GM12878 (cell line): ENCODE data around the gene NDUFS6. TPM values are rescaled to one million over a fixed set of nuclear protein-coding genes. Genes with fewer than 3 reads are reported as not detected.

ENCODE experiments used
- ATAC-seq: fragments of 200-7000 bp; cut with Tn5 transposase; 3 replicates; pipeline ENCODE4 v1.9.1; 2020; ENCODE audit warnings: mild to moderate bottlenecking, moderate library complexity
- BruUV-seq: library from RNA; stranded (reverse); fragments of 400-500 nt; replicated peaks from 2 replicates; lab custom pipeline; 2021; lab: Mats Ljungman, UMichigan
- CTCF ChIA-PET: fragments of 300-600 bp; sonication (Branson Sonifier 250); formaldehyde crosslinking; extraction: SDS; loops from one replicate; lab custom pipeline; 2021; ENCODE audit warnings: inconsistent platforms; lab: Yijun Ruan, JAX
- POLR2A ChIA-PET: fragments of 350-600 bp; formaldehyde crosslinking; extraction: SDS; loops from one replicate; lab custom pipeline; 2021; ENCODE audit warnings: inconsistent platforms; lab: Charles Lee
- RAD21 ChIA-PET: fragments of 300-600 bp; sonication (Branson Sonifier 250); formaldehyde crosslinking; loops from one replicate; lab custom pipeline; 2023; ENCODE audit warnings: antibody characterized with exemption; ENCODE audit not compliant: unreplicated experiment; lab: Charles Lee
- SMC1A ChIA-PET: fragments of 300-600 bp; sonication (Branson Sonifier 250); formaldehyde crosslinking; loops from one replicate; lab custom pipeline; 2023; ENCODE audit not compliant: unreplicated experiment, uncharacterized antibody; lab: Charles Lee
- DNase-seq: peaks from one replicate; pipeline ENCODE4 v3.0.0-alpha.2; 2011; ENCODE audit warnings: low read depth, low spot score
- FAIRE-seq: peaks from 3 replicates; lab custom pipeline; 2011; peaks lifted over from hg19 to GRCh38; lab: Jason Lieb, UNC
- H2AFZ ChIP-seq: 2 replicates; pipeline ENCODE4 v1.6.0; 2011; ENCODE audit warnings: low read depth, low read length, control low read depth; ENCODE audit not compliant: control insufficient read depth
- H3K27ac ChIP-seq: 2 replicates; pipeline ENCODE4 v1.5.1; 2011; ENCODE audit warnings: control low read depth; ENCODE audit not compliant: control insufficient read depth, insufficient read depth
- H3K27me3 ChIP-seq, 2 experiments: replicated peaks in 1 of 2; 2 replicates each; pipeline versions ENCODE4 v1.6.0 to v1.6.1; 2011; ENCODE audit warnings: low read length in 1 of 2; ENCODE audit not compliant: control insufficient read depth in 2 of 2, insufficient read depth in 2 of 2
- H3K36me3 ChIP-seq, 2 experiments: 2 replicates each; pipeline ENCODE4 v1.5.1; 2011; ENCODE audit warnings: low read length in 1 of 2; ENCODE audit not compliant: control insufficient read depth in 2 of 2, insufficient read depth in 2 of 2
- H3K4me1 ChIP-seq: 2 replicates; pipeline ENCODE4 v1.6.1; 2011; ENCODE audit warnings: mild to moderate bottlenecking, low read length, moderate library complexity, mixed read lengths; ENCODE audit not compliant: control insufficient read depth, insufficient read depth
- H3K4me2 ChIP-seq: 2 replicates; pipeline ENCODE4 v1.6.0; 2011; ENCODE audit warnings: control low read depth; ENCODE audit not compliant: control insufficient read depth, insufficient read depth
- H3K4me3 ChIP-seq: fragments of 200-600 bp; sonication (generic); 2 replicates; pipeline ENCODE4 v1.5.1; 2016
- H3K79me2 ChIP-seq: 2 replicates; pipeline ENCODE4 v1.6.0; 2011; ENCODE audit warnings: low read length; ENCODE audit not compliant: control insufficient read depth, insufficient read depth
- H3K9ac ChIP-seq: 2 replicates; pipeline ENCODE4 v1.8.0; 2011; ENCODE audit warnings: low read length, control low read depth, mixed read lengths; ENCODE audit not compliant: control insufficient read depth, insufficient read depth
- H3K9me3 ChIP-seq: replicated peaks from 3 replicates; pipeline ENCODE4 v1.5.1; 2011; ENCODE audit warnings: mild to moderate bottlenecking, low read length; ENCODE audit not compliant: control insufficient read depth, insufficient read depth
- H4K20me1 ChIP-seq: 2 replicates; pipeline ENCODE4 v1.6.0; 2011; ENCODE audit not compliant: control insufficient read depth, insufficient read depth
- BHLHE40 ChIP-seq, 2 experiments: fragments of 450-650 bp in 1 of 2; IDR thresholded peaks; 2 replicates each; pipeline ENCODE4 v1.6.1; 2011 to 2017; ENCODE audit warnings: low read depth in 2 of 2, borderline replicate concordance in 1 of 2, improper control_type of control experiment in 1 of 2, low read length in 1 of 2, mild to moderate bottlenecking in 1 of 2
- CHD1 ChIP-seq: IDR thresholded peaks from 2 replicates; pipeline ENCODE4 v1.6.1; 2012; ENCODE audit warnings: low read depth, low read length, improper control_type of control experiment
- CHD2 ChIP-seq: IDR thresholded peaks from 2 replicates; pipeline ENCODE4 v1.6.1; 2011; ENCODE audit warnings: low read depth, low read length, improper control_type of control experiment, borderline replicate concordance
- EZH2 ChIP-seq: IDR thresholded peaks from 2 replicates; pipeline ENCODE4 v1.6.1; 2012; ENCODE audit warnings: low read depth, mild to moderate bottlenecking, control low read depth, inconsistent platforms, low read length, borderline replicate concordance; ENCODE audit not compliant: control insufficient read depth
- FOXK2 ChIP-seq: fragments of 450-650 bp; IDR thresholded peaks from 2 replicates; pipeline ENCODE4 v1.6.1; 2017; ENCODE audit warnings: mild to moderate bottlenecking, moderate library complexity
- MYB ChIP-seq: fragments of 150-350 bp; IDR thresholded peaks from 2 replicates; pipeline ENCODE4 v1.6.1; 2014; ENCODE audit warnings: mild to moderate bottlenecking, low read depth, low read length, borderline replicate concordance
- NBN ChIP-seq: fragments of 450-650 bp; IDR thresholded peaks from 2 replicates; pipeline ENCODE4 v1.6.1; 2016
- NR2C1 ChIP-seq: fragments of 450-650 bp; IDR thresholded peaks from 2 replicates; pipeline ENCODE4 v1.6.1; 2017; ENCODE audit warnings: antibody characterized with exemption, mild to moderate bottlenecking, moderate library complexity
- PML ChIP-seq: IDR thresholded peaks from 2 replicates; pipeline ENCODE4 v1.6.1; 2012; ENCODE audit warnings: low read length, inconsistent platforms
- PRDM15 ChIP-seq: fragments of 450-650 bp; formaldehyde crosslinking; IDR thresholded peaks from 2 replicates; pipeline ENCODE4 v1.4.0; 2020; ENCODE audit warnings: mild to moderate bottlenecking, moderate library complexity
- TAF1 ChIP-seq: IDR thresholded peaks from 2 replicates; pipeline ENCODE4 v1.6.1; 2011; ENCODE audit warnings: mild to moderate bottlenecking, low read depth, low read length, borderline replicate concordance
- TCF7 ChIP-seq: IDR thresholded peaks from 2 replicates; pipeline ENCODE4 v1.6.1; 2014; ENCODE audit warnings: antibody characterized with exemption, borderline replicate concordance
- YY1 ChIP-seq: IDR thresholded peaks from 2 replicates; pipeline ENCODE4 v1.6.1; 2011; ENCODE audit warnings: low read depth, mild to moderate bottlenecking, low read length
- ZBED1 ChIP-seq: IDR thresholded peaks from 2 replicates; pipeline ENCODE4 v1.6.1; 2016; ENCODE audit warnings: borderline replicate concordance
- ZNF384 ChIP-seq: IDR thresholded peaks from 2 replicates; pipeline ENCODE4 v1.6.1; 2012; ENCODE audit warnings: low read depth, mild to moderate bottlenecking, low read length, improper control_type of control experiment, borderline replicate concordance
- WGBS: methylation state at CpG from one replicate; pipeline ENCODE4 v1.1.6; 2016; ENCODE audit warnings: low lambda C conversion rate; ENCODE audit not compliant: insufficient replicate concordance, insufficient coverage; ENCODE audit errors: missing lambda C conversion rate; 5-methylcytosine and 5-hydroxymethylcytosine counted together
- in situ Hi-C: fragments of 300-500 bp; cut with MboI; formaldehyde crosslinking; loops from 9 replicates; pipeline ENCODE4 v1.14.3; 2018; ENCODE audit warnings: mixed read lengths
- intact Hi-C: fragments of 100-400 bp; cut with micrococcal nuclease; formaldehyde crosslinking; loops from one replicate; pipeline ENCODE4 v1.14.2; 2022; ENCODE audit not compliant: unreplicated experiment
- polyA plus RNA-seq, 11 experiments: library from polyadenylated mRNA; depleted of rRNA in 4 of 11; unstranded in 6 of 11; stranded (reverse) in 5 of 11; fragments of >200 nt; fragmentation: Nextera tagmentation in 4 of 11; fragmentation: Illumina TruSeq in 1 of 11; extraction: Ambion mirVana in 4 of 11; extraction: Trizol in 1 of 11; gene quantifications; 1 replicate in 1 of 11; 2 replicates in 10 of 11; pipeline versions ENCODE4 v1.2.1 to v1.2.3, GENCODE V29; 2011 to 2016; ENCODE audit warnings: inconsistent platforms in 2 of 11, missing spikeins in 2 of 11, low read depth in 1 of 11
- total RNA-seq, 4 experiments: library from RNA; depleted of rRNA in 3 of 4; stranded (reverse); fragments of >200 nt in 3 of 4; fragmentation: Illumina TruSeq in 1 of 4; extraction: Trizol in 1 of 4; gene quantifications; 2 replicates each; pipeline versions ENCODE4 v1.2.1 to v1.2.3, GENCODE V29; 2013 to 2021
- TF ChIP-seq, protein P1 (sequence below): IDR thresholded peaks from 2 replicates; pipeline ENCODE4 v1.6.1; 2012; ENCODE audit warnings: low read depth, low read length, improper control_type of control experiment
- TF ChIP-seq, protein P2 (sequence below): IDR thresholded peaks from 2 replicates; pipeline ENCODE4 v1.6.1; 2012; ENCODE audit warnings: low read depth, low read length, improper control_type of control experiment
- TF ChIP-seq, protein P3 (sequence below): IDR thresholded peaks from 2 replicates; pipeline ENCODE4 v1.6.1; 2011; ENCODE audit warnings: borderline replicate concordance, low read depth, mild to moderate bottlenecking, moderate library complexity, low read length; ENCODE audit not compliant: insufficient read depth, poor library complexity, severe bottlenecking

The NDUFS6 gene
- total and polyA plus RNA-seq, 10 of the 15 experiments (the other 5 are each of a cell fraction or from before 2014, with no cell fraction given), result 20.7 to 213 (median 58.3) TPM

DNA sequence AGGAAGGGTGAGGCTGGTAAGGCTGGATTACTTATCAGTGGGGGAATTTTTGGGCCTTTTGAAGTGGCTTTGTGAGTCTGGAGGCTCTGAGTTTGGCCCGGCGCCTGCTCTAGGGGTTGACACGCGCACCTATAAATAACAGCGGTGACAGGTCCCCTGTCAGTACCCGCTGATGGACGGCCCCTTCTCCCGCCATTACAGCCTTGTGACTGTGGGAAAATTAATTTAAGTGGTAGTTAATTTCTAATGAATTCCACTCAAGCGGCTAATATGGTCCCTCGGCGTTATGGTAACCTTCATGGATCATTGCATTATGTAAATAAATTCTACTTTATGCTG is 18.0 kb upstream of the NDUFS6 start:
- H3K4me3 ChIP-seq, result peak overlapping the region; percentile 28; the same call in 1 of the 2 replicates
- H3K27me3 ChIP-seq, result no peaks in the 10 kb centered on the region
- no peaks in the 10 kb centered on the region for H4K20me1 ChIP-seq
- POLR2A ChIA-PET, result interaction anchor here (0.7 to 1.5 kb wide), 3 partner anchors 10 to 18 kb away, joined by 3 to 14 read pairs (median 4); partner anchors contain the start of gene NDUFS6
- H3K79me2 ChIP-seq, result no peaks in the 10 kb centered on the region
- CTCF ChIA-PET, result interaction anchor here (1.0 kb wide), 1 partner anchor 10 kb away, joined by 6 read pairs; no protein-coding TSS in a partner anchor
- H3K4me1 ChIP-seq, result peaks cover 35% of the 10 kb centered on the region
- H2AFZ ChIP-seq, result peak overlapping the region; percentile 81
- SMC1A ChIA-PET, result interaction anchor here (2.0 to 2.7 kb wide), 2 partner anchors 10 to 17 kb away, joined by 9 to 12 read pairs; partner anchors contain the start of genes MRPL36 and NDUFS6
- peak; percentile 74 for FAIRE-seq
- peak; percentile 63 for DNase-seq
- in situ Hi-C loops, result no loop called here
- peak; percentile 87 for ATAC-seq
- peak overlapping the region; percentile 41 for H3K9ac ChIP-seq
- H3K4me2 ChIP-seq, result peak overlapping the region; percentile 78
- under 1% methylated on average over 11 of the region's 11 CpGs for WGBS
- H3K9me3 ChIP-seq, result no peaks in the 10 kb centered on the region
- intact Hi-C loops, result loop anchor here (1.0 to 2.0 kb wide), 2 partner anchors 9 to 18 kb away; partner anchors contain the start of gene NDUFS6
- no peaks in the 10 kb centered on the region for H3K36me3 ChIP-seq
- RAD21 ChIA-PET, result interaction anchor here (1.0 to 3.3 kb wide), 2 partner anchors 10 to 17 kb away, joined by 4 to 22 read pairs; no protein-coding TSS in a partner anchor
- BruUV-seq, result no TSS peak
- peak overlapping the region; percentile 75 for H3K27ac ChIP-seq
- TF ChIP-seq, protein P1, sequence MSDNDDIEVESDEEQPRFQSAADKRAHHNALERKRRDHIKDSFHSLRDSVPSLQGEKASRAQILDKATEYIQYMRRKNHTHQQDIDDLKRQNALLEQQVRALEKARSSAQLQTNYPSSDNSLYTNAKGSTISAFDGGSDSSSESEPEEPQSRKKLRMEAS, result no peak
- TF ChIP-seq MYB (peak; percentile 69; the same call in 1 of the 2 replicates), YY1 (peak; percentile 88), BHLHE40 (IDR thresholded peaks at IDR 0.05; ENCODE audit: borderline replicate concordance in 1 of 2, low read depth in 2 of 2, low read length in 1 of 2) (peak; percentile 73; a peak in 3 of 4 replicates), TAF1 (no peak), NBN (no peak), PML (no peak), EZH2 (no peak), PRDM15 (CRISPR knock-in tag) (no peak), ZBED1 (peak; percentile 59; the same call in 1 of the 2 replicates), ZNF384 (no peak), NR2C1 (peak; percentile 16; the same call in 1 of the 2 replicates), TCF7 (peak; percentile 98), FOXK2 (no peak; the same call in 1 of the 2 replicates), CHD1 (no peak), CHD2 (peak; percentile 60; the same call in 1 of the 2 replicates)
- TF ChIP-seq, protein P2, sequence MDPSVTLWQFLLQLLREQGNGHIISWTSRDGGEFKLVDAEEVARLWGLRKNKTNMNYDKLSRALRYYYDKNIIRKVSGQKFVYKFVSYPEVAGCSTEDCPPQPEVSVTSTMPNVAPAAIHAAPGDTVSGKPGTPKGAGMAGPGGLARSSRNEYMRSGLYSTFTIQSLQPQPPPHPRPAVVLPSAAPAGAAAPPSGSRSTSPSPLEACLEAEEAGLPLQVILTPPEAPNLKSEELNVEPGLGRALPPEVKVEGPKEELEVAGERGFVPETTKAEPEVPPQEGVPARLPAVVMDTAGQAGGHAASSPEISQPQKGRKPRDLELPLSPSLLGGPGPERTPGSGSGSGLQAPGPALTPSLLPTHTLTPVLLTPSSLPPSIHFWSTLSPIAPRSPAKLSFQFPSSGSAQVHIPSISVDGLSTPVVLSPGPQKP, result no peak
- TF ChIP-seq, protein P3, sequence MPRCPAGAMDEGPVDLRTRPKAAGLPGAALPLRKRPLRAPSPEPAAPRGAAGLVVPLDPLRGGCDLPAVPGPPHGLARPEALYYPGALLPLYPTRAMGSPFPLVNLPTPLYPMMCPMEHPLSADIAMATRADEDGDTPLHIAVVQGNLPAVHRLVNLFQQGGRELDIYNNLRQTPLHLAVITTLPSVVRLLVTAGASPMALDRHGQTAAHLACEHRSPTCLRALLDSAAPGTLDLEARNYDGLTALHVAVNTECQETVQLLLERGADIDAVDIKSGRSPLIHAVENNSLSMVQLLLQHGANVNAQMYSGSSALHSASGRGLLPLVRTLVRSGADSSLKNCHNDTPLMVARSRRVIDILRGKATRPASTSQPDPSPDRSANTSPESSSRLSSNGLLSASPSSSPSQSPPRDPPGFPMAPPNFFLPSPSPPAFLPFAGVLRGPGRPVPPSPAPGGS, result peak; percentile 46
